GM12865 (cell line): ENCODE results near the gene DPP6.

ENCODE experiments used
- DNase-seq: peaks from one replicate; pipeline ENCODE4 v3.0.0; 2010; ENCODE audit warnings: low read depth
- H3K4me3 ChIP-seq: 2 replicates; pipeline ENCODE4 v1.5.1; 2011; ENCODE audit warnings: mild to moderate bottlenecking, low read depth, low read length, control low read depth
- TF ChIP-seq, protein P1 (sequence below): IDR thresholded peaks from 2 replicates; pipeline ENCODE4 v1.5.1; 2011; ENCODE audit warnings: low read length, control low read depth, low read depth, inconsistent platforms; ENCODE audit not compliant: insufficient read depth; ENCODE audit errors: missing control alignments

The DPP6 gene

DNA sequence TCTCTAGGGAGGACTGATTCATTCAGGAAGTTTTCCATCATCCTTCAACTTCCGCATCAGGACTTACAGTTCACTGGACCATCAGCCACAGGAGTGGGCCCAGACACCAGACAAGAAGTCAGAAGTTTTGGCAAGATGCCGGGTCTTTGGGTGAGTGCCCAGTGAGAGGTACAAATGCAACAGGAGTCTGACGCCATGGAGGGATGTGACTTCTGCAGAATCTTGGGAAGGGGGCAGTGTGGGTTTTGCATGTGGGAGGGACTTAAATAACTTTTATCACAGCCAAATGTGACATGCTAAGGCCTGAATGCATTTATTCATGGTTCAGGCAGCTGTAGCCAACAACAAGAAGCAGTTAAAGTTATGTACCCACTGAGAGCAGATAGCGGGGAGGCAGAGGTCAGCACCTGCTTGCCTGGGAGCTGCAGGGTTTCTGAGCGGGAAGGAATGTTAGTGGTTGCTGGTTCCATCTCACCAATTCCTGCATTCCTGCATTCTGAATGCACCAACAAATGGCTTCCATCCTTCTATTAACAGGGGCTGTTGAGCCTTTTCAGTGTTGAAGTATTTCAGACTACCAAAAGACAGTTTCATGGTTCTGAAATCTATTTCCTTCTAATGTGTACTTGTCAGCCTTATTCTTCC lies 575.6 kb downstream of the DPP6 start:
- TF ChIP-seq, protein P1, sequence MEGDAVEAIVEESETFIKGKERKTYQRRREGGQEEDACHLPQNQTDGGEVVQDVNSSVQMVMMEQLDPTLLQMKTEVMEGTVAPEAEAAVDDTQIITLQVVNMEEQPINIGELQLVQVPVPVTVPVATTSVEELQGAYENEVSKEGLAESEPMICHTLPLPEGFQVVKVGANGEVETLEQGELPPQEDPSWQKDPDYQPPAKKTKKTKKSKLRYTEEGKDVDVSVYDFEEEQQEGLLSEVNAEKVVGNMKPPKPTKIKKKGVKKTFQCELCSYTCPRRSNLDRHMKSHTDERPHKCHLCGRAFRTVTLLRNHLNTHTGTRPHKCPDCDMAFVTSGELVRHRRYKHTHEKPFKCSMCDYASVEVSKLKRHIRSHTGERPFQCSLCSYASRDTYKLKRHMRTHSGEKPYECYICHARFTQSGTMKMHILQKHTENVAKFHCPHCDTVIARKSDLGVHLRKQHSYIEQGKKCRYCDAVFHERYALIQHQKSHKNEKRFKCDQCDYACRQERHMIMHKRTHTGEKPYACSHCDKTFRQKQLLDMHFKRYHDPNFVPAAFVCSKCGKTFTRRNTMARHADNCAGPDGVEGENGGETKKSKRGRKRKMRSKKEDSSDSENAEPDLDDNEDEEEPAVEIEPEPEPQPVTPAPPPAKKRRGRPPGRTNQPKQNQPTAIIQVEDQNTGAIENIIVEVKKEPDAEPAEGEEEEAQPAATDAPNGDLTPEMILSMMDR, result no peak
- no peak for DNase-seq

DNA sequence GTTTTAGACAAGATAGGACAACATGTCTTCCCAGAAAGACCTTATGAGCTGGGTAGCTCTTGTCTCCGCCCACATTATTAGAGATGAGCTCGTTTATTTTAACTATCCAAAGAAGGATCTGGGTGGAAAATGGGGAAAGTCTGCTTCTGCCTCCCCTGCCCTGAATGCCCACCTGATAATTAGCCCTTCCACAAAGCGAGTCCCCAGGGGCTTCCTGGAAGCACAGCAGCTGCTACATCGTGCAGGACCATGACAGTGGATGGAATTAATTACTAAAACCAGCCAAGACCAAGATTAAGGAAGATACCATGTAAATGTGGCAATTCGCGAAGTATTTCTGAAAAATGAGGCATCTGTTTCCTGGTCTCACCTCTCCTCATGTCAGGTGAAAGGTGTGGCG lies 576.4 kb downstream of the DPP6 start:
- TF ChIP-seq, protein P1, result no peak
- DNase-seq, result no peak
- no peak overlapping the region for H3K4me3 ChIP-seq

More for the DNA sequence above, 575.6 kb downstream of the DPP6 start:
- H3K4me3 ChIP-seq, result no peak overlapping the region

DNA sequence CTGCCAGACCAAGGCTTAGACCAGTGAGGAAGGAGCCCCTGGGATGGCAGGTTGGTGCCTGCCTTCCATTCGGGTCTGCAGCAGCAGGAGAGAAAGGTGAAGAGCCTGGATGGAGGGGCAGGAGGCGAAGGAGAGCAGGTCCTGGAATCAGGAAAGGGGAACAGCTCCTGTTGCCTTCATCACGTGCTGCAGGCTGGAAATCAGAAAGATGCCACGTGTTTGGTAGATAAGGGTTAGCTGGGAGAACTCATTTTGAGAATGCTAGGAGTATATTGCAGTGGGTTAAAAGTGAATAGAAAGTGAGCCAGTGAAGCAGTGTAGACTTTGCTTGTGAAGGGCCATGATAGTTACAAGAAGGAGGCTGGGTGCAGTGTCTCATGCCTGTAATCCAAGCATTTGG lies 579.0 kb downstream of the DPP6 start:
- DNase-seq, result no peak
- no peak overlapping the region for H3K4me3 ChIP-seq
- TF ChIP-seq, protein P1, result no peak

GRCh38 chr7:154633641-154634040 lies 581.4 kb downstream of the DPP6 start:
- DNase-seq, result no peak
- TF ChIP-seq, protein P1, result no peak

GRCh38 chr7:154638286-154638685 lies 586.1 kb downstream of the DPP6 start:
- H3K4me3 ChIP-seq, result no peak overlapping the region
- TF ChIP-seq, protein P1, result no peak
- no peak for DNase-seq

More at GRCh38 chr7:154633641-154634040, 581.4 kb downstream of the DPP6 start:
- no peak overlapping the region for H3K4me3 ChIP-seq

DNA sequence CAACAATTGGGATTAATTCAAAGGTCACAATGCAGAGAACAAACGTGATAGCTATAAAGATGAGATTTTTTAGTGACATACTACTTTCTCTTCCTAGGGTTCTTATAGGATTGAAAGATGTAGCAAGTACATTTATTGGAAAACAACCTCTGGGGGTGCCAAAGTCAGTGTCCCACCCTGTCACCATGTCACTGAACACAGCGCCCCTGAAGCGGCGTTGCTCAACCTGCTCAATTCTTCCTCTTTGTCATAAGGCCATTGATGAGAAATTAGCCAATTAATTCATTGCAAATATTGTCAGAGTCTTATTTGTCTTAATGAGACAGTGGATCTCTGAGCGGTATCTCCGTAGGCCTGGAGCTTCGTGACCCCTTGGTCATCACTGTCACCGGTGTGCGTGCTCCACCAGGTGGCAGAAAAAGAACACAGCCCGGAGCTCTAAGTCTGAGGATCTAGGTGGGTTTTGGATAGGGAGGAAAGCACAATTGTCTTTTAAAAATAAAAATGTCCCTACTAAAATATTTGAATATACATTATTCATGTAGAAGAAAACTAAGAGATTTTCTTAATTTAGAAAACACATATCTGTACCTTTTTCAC lies 588.2 kb downstream of the DPP6 start:
- DNase-seq, result no peak
- TF ChIP-seq, protein P1, result no peak
- H3K4me3 ChIP-seq, result no peak overlapping the region

GRCh38 chr7:154640917-154641316 lies 588.7 kb downstream of the DPP6 start:
- no peak for DNase-seq
- no peak overlapping the region for H3K4me3 ChIP-seq
- TF ChIP-seq, protein P1, result no peak
